Osteoblast (primary cell): ENCODE results near the gene TXLNA. TPM values are rescaled to one million over a fixed set of nuclear protein-coding genes. Genes with fewer than 3 reads are reported as not detected.

Experiments used
- DNase-seq: peaks from one replicate; pipeline ENCODE4 v3.0.0; 2011; ENCODE audit warnings: low spot score, mixed read lengths; ENCODE audit not compliant: insufficient read length; ENCODE audit errors: missing footprints
- H2AFZ ChIP-seq: 2 replicates; pipeline ENCODE4 v1.6.0; 2011; ENCODE audit warnings: mild to moderate bottlenecking, low read length
- H3K27ac ChIP-seq: 2 replicates; pipeline ENCODE4 v1.5.1; 2011; ENCODE audit warnings: mild to moderate bottlenecking, low read depth, low read length, moderate library complexity
- H3K27me3 ChIP-seq: 2 replicates; pipeline ENCODE4 v1.6.0; 2012; ENCODE audit warnings: mild to moderate bottlenecking, control low read depth, inconsistent platforms, low read length, moderate library complexity; ENCODE audit not compliant: insufficient read depth
- H3K36me3 ChIP-seq: 2 replicates; pipeline ENCODE4 v1.5.1; 2011; ENCODE audit warnings: mild to moderate bottlenecking, low read length, control low read depth, moderate library complexity; ENCODE audit not compliant: insufficient read depth
- H3K4me1 ChIP-seq: 2 replicates; pipeline ENCODE4 v1.5.1; 2011; ENCODE audit warnings: mild to moderate bottlenecking, low read length, control low read depth, moderate library complexity; ENCODE audit not compliant: insufficient read depth
- H3K4me2 ChIP-seq: 2 replicates; pipeline ENCODE4 v1.6.0; 2011; ENCODE audit warnings: mild to moderate bottlenecking, low read length; ENCODE audit not compliant: insufficient read depth
- H3K4me3 ChIP-seq: fragments of 200-600 bp; sonication (generic); 3 replicates; pipeline ENCODE4 v1.5.1; 2012; ENCODE audit warnings: mild to moderate bottlenecking, low read length, inconsistent platforms; ENCODE audit not compliant: insufficient read depth
- H3K79me2 ChIP-seq: 2 replicates; pipeline ENCODE4 v1.6.0; 2012; ENCODE audit warnings: mild to moderate bottlenecking, low read length, control low read depth, inconsistent platforms; ENCODE audit not compliant: insufficient read depth
- H3K9me3 ChIP-seq: 2 replicates; pipeline ENCODE4 v1.5.1; 2011; ENCODE audit warnings: low read depth, low read length, control low read depth
- H4K20me1 ChIP-seq: 2 replicates; pipeline ENCODE4 v1.6.0; 2012; ENCODE audit warnings: mild to moderate bottlenecking, low read length, control low read depth; ENCODE audit not compliant: insufficient read depth
- CTCF ChIP-seq: IDR thresholded peaks from 2 replicates; pipeline ENCODE4 v1.5.1; 2011; ENCODE audit warnings: mild to moderate bottlenecking, low read depth, low read length, moderate library complexity; ENCODE audit errors: extremely low read depth
- total RNA-seq: library from RNA; depleted of rRNA; stranded (reverse); fragments of >200 nt; gene quantifications from 2 replicates; pipeline ENCODE4 v1.2.3, GENCODE V29; 2012

The TXLNA gene
- total RNA-seq, 1 donor: 136 TPM

GRCh38 chr1:32221581-32221979, 42.1 kb downstream of the TXLNA start:
- Histone ChIP-seq H4K20me1 (no peaks in the 10 kb centered on the region), H3K27ac (peak overlapping the region; percentile 100), H3K27me3 (no peaks in the 10 kb centered on the region), H3K79me2 (peaks cover 53% of the 10 kb centered on the region), H2AFZ (peak overlapping the region; percentile 20), H3K9me3 (no peaks in the 10 kb centered on the region), H3K4me3 (peak overlapping the region; percentile 100), H3K4me2 (peak overlapping the region; percentile 100), H3K36me3 (peaks cover 41% of the 10 kb centered on the region), H3K4me1 (peaks cover 29% of the 10 kb centered on the region)
- no peak for TF ChIP-seq CTCF
- peak; percentile 80 for DNase-seq

GRCh38 chr1:32221980-32222755, 42.7 kb downstream of the TXLNA start, which contains the start of the genes EIF3I and TMEM234:
TSS of gene EIF3I (plus strand) at chr1:32222407. CDS start at chr1:32222442, 35 bp downstream.
TSS of gene TMEM234 (minus strand) at chr1:32222353. CDS start at chr1:32222322, 31 bp downstream.
- H3K27me3 ChIP-seq: no peaks in the 10 kb centered on the region
- peaks cover 29% of the 10 kb centered on the region for H3K4me1 ChIP-seq
- H3K4me2 ChIP-seq: peak within 1 kb of the TSS; percentile 100
- no peaks in the 10 kb centered on the region for H3K9me3 ChIP-seq
- H3K79me2 ChIP-seq: peaks cover 53% of the 10 kb centered on the region
- H3K4me3 ChIP-seq: peak within 1 kb of the TSS; percentile 100
- DNase-seq: peak; percentile 95
- peak within 1 kb of the TSS; percentile 98 for H2AFZ ChIP-seq
- H4K20me1 ChIP-seq: no peaks in the 10 kb centered on the region
- no peak for TF ChIP-seq CTCF
- peaks cover 40% of the 10 kb centered on the region for H3K36me3 ChIP-seq
- H3K27ac ChIP-seq: peak within 1 kb of the TSS; percentile 100

GRCh38 chr1:32223683-32224082, 44.2 kb downstream of the TXLNA start:
- TF ChIP-seq CTCF: no peak
- Histone ChIP-seq H4K20me1 (no peaks in the 10 kb centered on the region), H3K4me3 (peak overlapping the region; percentile 17), H2AFZ (no peak overlapping the region), H3K36me3 (peaks cover 52% of the 10 kb centered on the region), H3K27ac (peak overlapping the region; percentile 46), H3K4me2 (peak overlapping the region; percentile 100), H3K9me3 (no peaks in the 10 kb centered on the region), H3K4me1 (peaks cover 29% of the 10 kb centered on the region), H3K27me3 (no peaks in the 10 kb centered on the region), H3K79me2 (peaks cover 53% of the 10 kb centered on the region)
- DNase-seq: peak; percentile 44

GRCh38 chr1:32224285-32224684, 44.8 kb downstream of the TXLNA start:
- peak overlapping the region; percentile 100 for H3K4me2 ChIP-seq
- TF ChIP-seq CTCF: no peak
- H3K36me3 ChIP-seq: peaks cover 51% of the 10 kb centered on the region
- DNase-seq: peak; percentile 15
- no peaks in the 10 kb centered on the region for H3K9me3 ChIP-seq
- no peak overlapping the region for H3K4me3 ChIP-seq
- H4K20me1 ChIP-seq: no peaks in the 10 kb centered on the region
- no peak overlapping the region for H2AFZ ChIP-seq
- peaks cover 53% of the 10 kb centered on the region for H3K79me2 ChIP-seq
- H3K27me3 ChIP-seq: no peaks in the 10 kb centered on the region
- peaks cover 29% of the 10 kb centered on the region for H3K4me1 ChIP-seq
- H3K27ac ChIP-seq: peak overlapping the region; percentile 46
